A549 treated with Mapracorat at 1 μM for 4 hours (cell line): Measurements from ENCODE around the gene KRTAP21-3. TPM values are rescaled to one million over a fixed set of nuclear protein-coding genes. Genes with fewer than 3 reads are reported as not detected.

Source experiments
- total RNA-seq: library from RNA; stranded (reverse); fragments of 200-300 nt; extraction: Qiagen RNA extraction; gene quantifications from 5 replicates; pipeline ENCODE4 v1.2.3, GENCODE V29; 2022

The KRTAP21-3 gene, protein sequence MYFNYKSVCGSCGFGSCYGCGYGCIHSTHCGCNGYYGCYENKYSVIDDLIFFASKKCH
- not detected in 5 replicates for total RNA-seq

GRCh38 chr21:30718239-30718909, at the start of gene KRTAP21-3:
Gene KRTAP21-3, minus strand, starts transcription at chr21:30718777. Its CDS starts 18 bp downstream, at chr21:30718759.

DNA sequence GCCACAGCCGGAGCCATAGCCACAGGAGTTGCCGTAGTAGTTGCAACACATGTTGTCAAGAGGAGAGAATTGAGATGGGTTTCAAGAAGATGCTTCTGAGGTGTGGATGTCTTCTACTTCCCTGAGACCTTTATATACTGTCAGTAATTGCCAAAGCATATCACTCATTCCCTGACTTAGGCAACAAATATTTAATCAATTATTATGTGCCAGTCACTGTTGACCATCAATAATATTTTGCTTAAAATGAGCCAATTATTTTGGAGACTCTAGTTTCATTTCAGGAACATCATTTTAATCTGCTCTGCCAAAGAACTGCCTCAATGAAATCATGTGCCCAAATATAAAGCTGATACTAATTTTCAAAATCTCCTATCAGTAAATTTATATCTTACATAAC, 36.8 kb upstream of the KRTAP21-3 start, which contains the start of gene KRTAP21-1:
KRTAP21-1 (minus strand) TSS at position 101 of the 400 bp plus-strand sequence; CDS start at position 51, 50 bp downstream.

GRCh38 chr21:30747159-30747558, 28.6 kb upstream of the KRTAP21-3 start, which contains the start of gene KRTAP21-2:
Gene KRTAP21-2, minus strand, starts transcription at chr21:30747259. Its CDS starts 57 bp downstream, at chr21:30747202.

Other genes starting within 250 kb of the KRTAP21-3 start
- not detected in 5 replicates for gene KRTAP19-1, start 238.4 kb downstream of the KRTAP21-3 start, total RNA-seq
- gene KRTAP19-2, start 231.3 kb downstream of the KRTAP21-3 start, total RNA-seq, result not detected in 5 replicates
- gene KRTAP19-3, start 226.8 kb downstream of the KRTAP21-3 start, total RNA-seq, result not detected in 5 replicates
- gene KRTAP19-4, start 221.6 kb downstream of the KRTAP21-3 start, total RNA-seq, result not detected in 5 replicates
- gene KRTAP19-5, start 216.6 kb downstream of the KRTAP21-3 start, total RNA-seq, result not detected in 5 replicates
- not detected in 5 replicates for gene KRTAP19-6, start 176.9 kb downstream of the KRTAP21-3 start, total RNA-seq
- not detected in 5 replicates for gene KRTAP19-7, start 157.5 kb downstream of the KRTAP21-3 start, total RNA-seq
- gene KRTAP22-2, start 128.4 kb downstream of the KRTAP21-3 start, total RNA-seq, result not detected in 5 replicates
- not detected in 5 replicates for gene KRTAP6-3, start 126.3 kb downstream of the KRTAP21-3 start, total RNA-seq
- gene KRTAP6-2, start 119.9 kb downstream of the KRTAP21-3 start, total RNA-seq, result not detected in 5 replicates
- not detected in 5 replicates for gene KRTAP22-1, start 117.7 kb downstream of the KRTAP21-3 start, total RNA-seq
- not detected in 5 replicates for gene KRTAP6-1, start 104.8 kb downstream of the KRTAP21-3 start, total RNA-seq
- gene KRTAP20-1, start 102.4 kb downstream of the KRTAP21-3 start, total RNA-seq, result not detected in 5 replicates
- not detected in 5 replicates for gene KRTAP20-4, start 98.2 kb downstream of the KRTAP21-3 start, total RNA-seq
- gene KRTAP20-2, start 83.6 kb downstream of the KRTAP21-3 start, total RNA-seq, result not detected in 5 replicates
- gene KRTAP20-3, start 75.9 kb downstream of the KRTAP21-3 start, total RNA-seq, result not detected in 5 replicates
- gene KRTAP21-2, start 28.5 kb upstream of the KRTAP21-3 start, total RNA-seq, result not detected in 5 replicates
- not detected in 5 replicates for gene KRTAP21-1, start 36.7 kb upstream of the KRTAP21-3 start, total RNA-seq
- gene KRTAP8-1, start 94.5 kb upstream of the KRTAP21-3 start, total RNA-seq, result not detected in 5 replicates
- gene KRTAP7-1, start 111.0 kb upstream of the KRTAP21-3 start, total RNA-seq, result not detected in 5 replicates
- not detected in 5 replicates for gene KRTAP11-1, start 162.8 kb upstream of the KRTAP21-3 start, total RNA-seq